H1 (cell line): ENCODE results near the gene STAT3. TPM values are rescaled to one million over a fixed set of nuclear protein-coding genes. Genes with fewer than 3 reads are reported as not detected.

Experiments
- CTCF ChIA-PET: fragments of 300-600 bp; sonication (Branson Sonifier 250); formaldehyde crosslinking; loops from one replicate; lab custom pipeline; 2021; ENCODE audit not compliant: partially characterized antibody; lab: Charles Lee
- POLR2A ChIA-PET: fragments of 300-600 bp; sonication (Branson Sonifier 250); formaldehyde crosslinking; loops from one replicate; lab custom pipeline; 2021; ENCODE audit warnings: inconsistent platforms; ENCODE audit not compliant: partially characterized antibody; lab: Charles Lee
- DNase-seq, 2 experiments: peaks; one replicate each; pipeline versions ENCODE4 v3.0.0 to v3.0.0-alpha.2; 2010 to 2022; ENCODE audit warnings: low spot score in 2 of 2, low read depth in 1 of 2, mixed read lengths in 1 of 2
- FAIRE-seq: peaks from 2 replicates; lab custom pipeline; 2011; peaks lifted over from hg19 to GRCh38; lab: Jason Lieb, UNC
- H2AFZ ChIP-seq: 2 replicates; pipeline ENCODE4 v1.8.1; 2012; ENCODE audit warnings: low read length, inconsistent platforms
- H2AK5ac ChIP-seq: 2 replicates; pipeline ENCODE4 v1.6.1; 2013; ENCODE audit warnings: low read depth, low read length
- H2BK120ac ChIP-seq: replicated peaks from 2 replicates; pipeline ENCODE3; 2013; ENCODE audit warnings: low read depth, low read length, inconsistent platforms
- H2BK12ac ChIP-seq: 2 replicates; pipeline ENCODE4 v1.6.1; 2013; ENCODE audit warnings: low read depth, low read length
- H2BK15ac ChIP-seq: 2 replicates; pipeline ENCODE4 v1.6.1; 2013; ENCODE audit warnings: low read length
- H2BK20ac ChIP-seq: 2 replicates; pipeline ENCODE4 v1.6.1; 2013; ENCODE audit warnings: low read length
- H2BK5ac ChIP-seq: 2 replicates; pipeline ENCODE4 v1.6.1; 2013; ENCODE audit warnings: low read depth, low read length
- H3K14ac ChIP-seq: 2 replicates; pipeline ENCODE4 v1.6.1; 2013; ENCODE audit warnings: inconsistent platforms; ENCODE audit not compliant: insufficient read length
- H3K18ac ChIP-seq: 2 replicates; pipeline ENCODE4 v1.6.1; 2013; ENCODE audit warnings: low read length; ENCODE audit errors: extremely low read depth
- H3K23ac ChIP-seq: 2 replicates; pipeline ENCODE4 v1.6.1; 2013; ENCODE audit warnings: inconsistent platforms; ENCODE audit not compliant: insufficient read length
- H3K23me2 ChIP-seq: 2 replicates; pipeline ENCODE4 v1.6.1; 2013; ENCODE audit warnings: low read depth, low read length
- H3K27ac ChIP-seq: 2 replicates; pipeline ENCODE4 v1.6.1; 2011; ENCODE audit warnings: low read depth, low read length, inconsistent platforms
- H3K27me3 ChIP-seq, 4 experiments: replicated peaks in 1 of 4; 1 replicate in 1 of 4; 2 replicates in 3 of 4; pipeline versions ENCODE4 v1.6.1 to v1.8.1; 2011 to 2013; ENCODE audit warnings: low read length in 3 of 4, mild to moderate bottlenecking in 3 of 4, inconsistent platforms in 2 of 4, mixed read lengths in 2 of 4, moderate library complexity in 1 of 4; ENCODE audit not compliant: control insufficient read depth in 3 of 4, insufficient read depth in 3 of 4; ENCODE audit errors: extremely low read depth in 1 of 4
- H3K36me3 ChIP-seq, 4 experiments: 2 replicates each; pipeline versions ENCODE4 v1.6.1 to v1.8.1; 2011 to 2013; ENCODE audit warnings: mild to moderate bottlenecking in 4 of 4, low read length in 3 of 4, moderate library complexity in 2 of 4, control low read depth in 1 of 4, inconsistent platforms in 1 of 4; ENCODE audit not compliant: insufficient read depth in 4 of 4, control insufficient read depth in 2 of 4
- H3K4ac ChIP-seq: replicated peaks from 2 replicates; pipeline ENCODE3; 2013; ENCODE audit warnings: low read length, low read depth, mixed read lengths, inconsistent platforms; ENCODE audit not compliant: insufficient read length
- H3K4me1 ChIP-seq, 4 experiments: replicated peaks in 1 of 4; 1 replicate in 1 of 4; 2 replicates in 3 of 4; pipeline versions ENCODE4 v1.6.1 to v1.8.1; 2011 to 2013; ENCODE audit warnings: low read length in 3 of 4, inconsistent platforms in 2 of 4, mixed read lengths in 1 of 4; ENCODE audit not compliant: insufficient read depth in 4 of 4, control insufficient read depth in 3 of 4
- H3K4me2 ChIP-seq, 2 experiments: 2 replicates each; pipeline versions ENCODE4 v1.6.1 to v1.8.1; 2011 to 2013; ENCODE audit warnings: low read depth in 2 of 2, low read length in 2 of 2, control low read depth in 1 of 2, inconsistent platforms in 1 of 2, mild to moderate bottlenecking in 1 of 2; ENCODE audit not compliant: insufficient read depth in 1 of 2
- H3K4me3 ChIP-seq, 4 experiments: fragments of 200-600, 300-600 bp in 1 of 4; sonication (generic), shearing (Covaris generic), sonication (Bioruptor Twin) in 1 of 4; 2 replicates each; pipeline versions ENCODE4 v1.5.1 to v1.8.1; 2011 to 2016; ENCODE audit warnings: low read length in 4 of 4, low read depth in 3 of 4, control low read depth in 2 of 4, inconsistent platforms in 2 of 4, mild to moderate bottlenecking in 2 of 4, mixed read lengths in 1 of 4, moderate library complexity in 1 of 4; ENCODE audit not compliant: insufficient read depth in 2 of 4; ENCODE audit errors: extremely low read depth in 1 of 4
- H3K56ac ChIP-seq: replicated peaks from 2 replicates; pipeline ENCODE3; 2013; ENCODE audit warnings: low read depth, mild to moderate bottlenecking, mixed read lengths, low read length, inconsistent platforms; ENCODE audit not compliant: insufficient read length
- H3K79me1 ChIP-seq: 2 replicates; pipeline ENCODE4 v1.6.1; 2013; ENCODE audit warnings: low read depth, low read length, control low read depth
- H3K79me2 ChIP-seq, 2 experiments: 2 replicates each; pipeline versions ENCODE4 v1.6.1 to v1.8.1; 2012 to 2013; ENCODE audit warnings: low read length in 2 of 2, mild to moderate bottlenecking in 2 of 2, inconsistent platforms in 1 of 2; ENCODE audit not compliant: insufficient read depth in 2 of 2, control insufficient read depth in 1 of 2
- H3K9ac ChIP-seq, 4 experiments: replicated peaks in 1 of 4; 1 replicate in 1 of 4; 2 replicates in 3 of 4; pipeline versions ENCODE4 v1.6.1 to v1.8.1; 2011 to 2013; ENCODE audit warnings: low read depth in 3 of 4, low read length in 3 of 4, control low read depth in 2 of 4, mild to moderate bottlenecking in 2 of 4, moderate library complexity in 2 of 4, inconsistent platforms in 1 of 4; ENCODE audit errors: extremely low read depth in 1 of 4
- H3K9me3 ChIP-seq, 2 experiments: 2 replicates each; pipeline versions ENCODE4 v1.6.1 to v1.8.1; 2012 to 2013; ENCODE audit warnings: mild to moderate bottlenecking in 2 of 2, moderate library complexity in 2 of 2, control low read depth in 1 of 2, inconsistent platforms in 1 of 2, low read depth in 1 of 2, low read length in 1 of 2, mixed read lengths in 1 of 2; ENCODE audit not compliant: insufficient read depth in 2 of 2
- H4K20me1 ChIP-seq, 2 experiments: replicated peaks in 1 of 2; 2 replicates each; pipeline versions ENCODE3 to v1.8.1; 2011 to 2013; ENCODE audit warnings: inconsistent platforms in 2 of 2, low read length in 2 of 2, mild to moderate bottlenecking in 1 of 2; ENCODE audit not compliant: insufficient read depth in 2 of 2, control insufficient read depth in 1 of 2
- H4K5ac ChIP-seq: 2 replicates; pipeline ENCODE4 v1.6.1; 2013; ENCODE audit warnings: low read length, low read depth, mixed read lengths, inconsistent platforms; ENCODE audit not compliant: insufficient read length
- H4K8ac ChIP-seq: 2 replicates; pipeline ENCODE4 v1.8.0; 2013; ENCODE audit warnings: mild to moderate bottlenecking, moderate library complexity, low read length, inconsistent platforms; ENCODE audit not compliant: insufficient read depth; ENCODE audit errors: extremely low read depth
- H4K91ac ChIP-seq: replicated peaks from 2 replicates; pipeline ENCODE3; 2013; ENCODE audit warnings: low read length, mixed read lengths, inconsistent platforms; ENCODE audit not compliant: insufficient read length
- CBX5 ChIP-seq: fragments of 300-800, 300-1000 bp; sonication (generic); IDR thresholded peaks from 2 replicates; pipeline ENCODE4 v1.7.1; 2016; ENCODE audit warnings: antibody characterized with exemption, low read length, low read depth
- KDM5A ChIP-seq: fragments of 200-600 bp; IDR thresholded peaks from 2 replicates; pipeline ENCODE4 v1.7.1; 2012; ENCODE audit warnings: mild to moderate bottlenecking, low read length, inconsistent platforms, mixed read lengths
- RBBP5 ChIP-seq: IDR thresholded peaks from 2 replicates; pipeline ENCODE4 v1.7.1; 2012; ENCODE audit warnings: low read depth, mild to moderate bottlenecking, inconsistent platforms, low read length, moderate library complexity, borderline replicate concordance
- SIRT6 ChIP-seq: IDR thresholded peaks from one replicate; pipeline ENCODE4 v1.7.1; 2012; ENCODE audit warnings: low read length, inconsistent platforms
- SP4 ChIP-seq: IDR thresholded peaks from 2 replicates; pipeline ENCODE4 v1.6.1; 2012; ENCODE audit warnings: low read length, inconsistent platforms
- WGBS, 2 experiments: shearing (Covaris generic) in 1 of 2; methylation state at CpG; one replicate each; pipeline versions ENCODE4 v1.1.6 to v1.1.7; 2013 to 2015; ENCODE audit warnings: low lambda C conversion rate in 2 of 2, mixed read lengths in 2 of 2, inconsistent platforms in 1 of 2, low coverage in 1 of 2, missing lambda C conversion rate in 1 of 2; ENCODE audit not compliant: insufficient replicate concordance in 2 of 2, insufficient coverage in 1 of 2, insufficient read length in 1 of 2; ENCODE audit errors: extremely low coverage in 1 of 2, missing lambda C conversion rate in 1 of 2; 5-methylcytosine and 5-hydroxymethylcytosine counted together
- polyA plus RNA-seq, 7 experiments: library from polyadenylated mRNA; depleted of rRNA in 3 of 7; stranded (reverse) in 5 of 7; unstranded in 2 of 7; fragments of >200 nt in 5 of 7; fragments of 200-250 nt in 2 of 7; gene quantifications; 1 replicate in 5 of 7; 2 replicates in 1 of 7; 4 replicates in 1 of 7; pipeline versions ENCODE4 v1.2.1 to v1.2.3, GENCODE V29; 2011 to 2013; ENCODE audit warnings: missing spikeins in 2 of 7, mixed read lengths in 2 of 7
- total RNA-seq: library from RNA; stranded (reverse); fragmentation: NEBNext Ultra II Directional; extraction: Animal tissue kit (Norgen Biotek cat#: 25700); gene quantifications from 2 replicates; pipeline ENCODE4 v1.2.1, GENCODE V29; 2021
- TF ChIP-seq, protein P1 (sequence below): IDR thresholded peaks from 2 replicates; pipeline ENCODE4 v1.6.1; 2012; ENCODE audit warnings: low read length, inconsistent platforms

The STAT3 gene
- total and polyA plus RNA-seq, 2 of the 8 experiments (the other 6 are each of a cell fraction or from before 2014, with no cell fraction given), result 38.4 to 94.1 TPM

DNA sequence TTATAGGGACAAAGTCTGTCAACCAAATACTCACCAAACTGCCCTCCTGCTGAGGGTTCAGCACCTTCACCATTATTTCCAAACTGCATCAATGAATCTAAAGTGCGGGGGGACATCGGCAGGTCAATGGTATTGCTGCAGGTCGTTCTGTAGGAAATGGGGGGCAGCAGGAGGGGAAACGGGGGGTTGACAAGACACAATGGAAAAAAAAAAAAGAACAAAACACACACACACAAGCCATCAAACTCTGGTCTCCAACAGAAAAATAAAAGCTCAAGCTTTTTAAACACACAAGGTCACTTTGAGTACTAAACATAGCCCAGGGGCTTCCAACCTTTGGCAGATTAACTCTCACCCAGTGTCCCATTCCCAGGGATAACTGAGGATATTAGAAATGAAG, 71.5 kb downstream of the STAT3 start:
- no peak overlapping the region for H3K18ac ChIP-seq
- H3K23me2 ChIP-seq, result no peaks in the 10 kb centered on the region
- WGBS, 2 experiments, result 90% methylated on average over 4 of the region's 4 CpGs; no CpG with 5 or more reads in 1 of the 2 experiments
- no peak overlapping the region for H3K56ac ChIP-seq
- no peak for TF ChIP-seq KDM5A
- TF ChIP-seq SP4, result no peak
- no peak for TF ChIP-seq SIRT6
- no peak for TF ChIP-seq CBX5
- TF ChIP-seq, protein P1, sequence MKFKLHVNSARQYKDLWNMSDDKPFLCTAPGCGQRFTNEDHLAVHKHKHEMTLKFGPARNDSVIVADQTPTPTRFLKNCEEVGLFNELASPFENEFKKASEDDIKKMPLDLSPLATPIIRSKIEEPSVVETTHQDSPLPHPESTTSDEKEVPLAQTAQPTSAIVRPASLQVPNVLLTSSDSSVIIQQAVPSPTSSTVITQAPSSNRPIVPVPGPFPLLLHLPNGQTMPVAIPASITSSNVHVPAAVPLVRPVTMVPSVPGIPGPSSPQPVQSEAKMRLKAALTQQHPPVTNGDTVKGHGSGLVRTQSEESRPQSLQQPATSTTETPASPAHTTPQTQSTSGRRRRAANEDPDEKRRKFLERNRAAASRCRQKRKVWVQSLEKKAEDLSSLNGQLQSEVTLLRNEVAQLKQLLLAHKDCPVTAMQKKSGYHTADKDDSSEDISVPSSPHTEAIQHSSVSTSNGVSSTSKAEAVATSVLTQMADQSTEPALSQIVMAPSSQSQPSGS, result no peak
- TF ChIP-seq RBBP5, result no peak
- H3K4me2 ChIP-seq, result no peak overlapping the region
- no peak overlapping the region for H2BK12ac ChIP-seq
- peaks cover 13 to 47% (median 37%) of the 10 kb centered on the region in 4 experiments; a peak in 7 of 8 replicates for H3K36me3 ChIP-seq
- H2BK5ac ChIP-seq, result no peak overlapping the region
- DNase-seq (no peak), FAIRE-seq (no peak)
- H3K79me1 ChIP-seq, result no peaks in the 10 kb centered on the region; the same call in 1 of the 2 replicates
- peaks cover 0 to 5% (median 3%) of the 10 kb centered on the region in 4 experiments; a peak in 4 of 7 replicates for H3K4me1 ChIP-seq
- no peak overlapping the region; the same call in 1 of the 2 replicates for H4K8ac ChIP-seq
- H3K79me2 ChIP-seq, result no peaks in the 10 kb centered on the region
- no peak overlapping the region for H3K27ac ChIP-seq
- H2AFZ ChIP-seq, result no peak overlapping the region
- ChIA-PET CTCF (interaction anchor here (0.6 to 24.6 kb wide), 3 partner anchors 90 to 133 kb away, joined by 3 to 542 read pairs (median 3); no protein-coding TSS in a partner anchor), POLR2A (no interaction called here)
- H4K5ac ChIP-seq, result no peak overlapping the region
- H2BK120ac ChIP-seq, result no peak overlapping the region
- H2BK20ac ChIP-seq, result no peak overlapping the region
- H3K4ac ChIP-seq, result no peak overlapping the region
- no peak overlapping the region for H4K91ac ChIP-seq
- H3K27me3 ChIP-seq, result no peaks in the 10 kb centered on the region
- H3K4me3 ChIP-seq, result no peak overlapping the region
- no peak overlapping the region for H3K9ac ChIP-seq
- H2BK15ac ChIP-seq, result no peak overlapping the region
- H3K23ac ChIP-seq, result no peak overlapping the region
- H4K20me1 ChIP-seq, result peaks cover 0 to 7% of the 10 kb centered on the region in 2 experiments
- H2AK5ac ChIP-seq, result no peak overlapping the region
- no peak overlapping the region for H3K14ac ChIP-seq
- no peaks in the 10 kb centered on the region for H3K9me3 ChIP-seq
